Smooth muscle cell (in vitro differentiated cells): ENCODE data around the gene SFXN3. TPM values are rescaled to one million over a fixed set of nuclear protein-coding genes. Genes with fewer than 3 reads are reported as not detected.

ENCODE experiments used
- DNase-seq: peaks from one replicate; lab custom pipeline; 2025; ENCODE audit not compliant: unreplicated experiment; lab: John Stamatoyannopoulos, UW
- H2AFZ ChIP-seq: fragments of 200-600 bp; sonication (generic); 2 replicates; pipeline ENCODE4 v1.6.0; 2016; ENCODE audit warnings: antibody characterized with exemption, low read depth, mild to moderate bottlenecking
- H3F3A ChIP-seq: fragments of 200-600 bp; sonication (generic); 2 replicates; pipeline ENCODE4 v1.6.0; 2017; ENCODE audit warnings: antibody characterized with exemption, low read depth
- H3K27ac ChIP-seq: fragments of 200-600 bp; sonication (generic); 2 replicates; pipeline ENCODE4 v1.5.1; 2016; ENCODE audit warnings: low read depth, mild to moderate bottlenecking
- H3K27me3 ChIP-seq: fragments of 200-600 bp; sonication (generic); 2 replicates; pipeline ENCODE4 v1.6.1; 2016; ENCODE audit warnings: low read depth, mild to moderate bottlenecking
- H3K36me3 ChIP-seq: fragments of 200-600 bp; sonication (generic); 2 replicates; pipeline ENCODE4 v1.5.1; 2016; ENCODE audit warnings: low read depth
- H3K4me1 ChIP-seq: fragments of 200-600 bp; sonication (generic); 2 replicates; pipeline ENCODE4 v1.5.1; 2016; ENCODE audit warnings: low read depth
- H3K4me2 ChIP-seq: fragments of 200-600 bp; sonication (generic); 2 replicates; pipeline ENCODE4 v1.6.0; 2016; ENCODE audit warnings: mild to moderate bottlenecking
- H3K4me3 ChIP-seq: fragments of 200-600 bp; sonication (generic); 2 replicates; pipeline ENCODE4 v1.5.1; 2016; ENCODE audit warnings: mild to moderate bottlenecking
- H3K79me2 ChIP-seq: fragments of 200-600 bp; sonication (generic); 2 replicates; pipeline ENCODE4 v1.6.0; 2016; ENCODE audit warnings: low read depth, mild to moderate bottlenecking
- H3K9ac ChIP-seq: fragments of 200-600 bp; sonication (generic); 2 replicates; pipeline ENCODE4 v1.6.0; 2016; ENCODE audit warnings: low read depth
- H3K9me3 ChIP-seq: fragments of 200-600 bp; sonication (generic); replicated peaks from 2 replicates; pipeline ENCODE4 v1.5.1; 2016; ENCODE audit warnings: low read depth
- H4K20me1 ChIP-seq: fragments of 200-600 bp; sonication (generic); 2 replicates; pipeline ENCODE4 v1.6.0; 2016; ENCODE audit warnings: low read depth
- CTCF ChIP-seq: fragments of 200-600 bp; sonication (generic); IDR thresholded peaks from 2 replicates; pipeline ENCODE4 v1.5.1; 2017; ENCODE audit warnings: borderline replicate concordance, mild to moderate bottlenecking, antibody characterized with exemption; ENCODE audit not compliant: insufficient read depth, poor library complexity, severe bottlenecking
- WGBS: methylation state at CpG from one replicate; pipeline ENCODE4 v1.1.7; 2016; ENCODE audit warnings: low lambda C conversion rate; 5-methylcytosine and 5-hydroxymethylcytosine counted together
- polyA plus RNA-seq: library from polyadenylated mRNA; unstranded; fragments of >200 nt; fragmentation: Nextera tagmentation; extraction: Ambion mirVana; gene quantifications from 2 replicates; pipeline ENCODE4 v1.2.1, GENCODE V29; 2016
- total RNA-seq: library from RNA; depleted of rRNA; stranded (reverse); fragments of >200 nt; gene quantifications from 2 replicates; pipeline ENCODE4 v1.2.3, GENCODE V29; 2014

SFXN3 gene
- total and polyA plus RNA-seq, 2 experiments from 2014 or later: 79.1 to 92.1 TPM

- Histone ChIP-seq H3K36me3 (no peaks in the 10 kb centered on the region), H3F3A (no peaks in the 10 kb centered on the region), H3K27me3 (peaks cover 38% of the 10 kb centered on the region), H3K9me3 (no peaks in the 10 kb centered on the region), H3K27ac (no peak overlapping the region), H3K4me3 (no peak overlapping the region), H3K9ac (no peak overlapping the region), H2AFZ (no peak overlapping the region), H4K20me1 (no peaks in the 10 kb centered on the region), H3K79me2 (no peaks in the 10 kb centered on the region), H3K4me1 (no peaks in the 10 kb centered on the region), H3K4me2 (no peak overlapping the region)
- DNase-seq: no peak
- WGBS: 88% methylated on average over 5 of the region's 5 CpGs
- TF ChIP-seq CTCF: no peak
These were observed 59.6 kb downstream of the SFXN3 start for GRCh38 chr10:101090597-101090996.

Other genes starting within 250 kb of the SFXN3 start
- gene SLF2, start 118.3 kb upstream of the SFXN3 start, total RNA-seq: 24.3 and 24.9 TPM in 2 replicates
- gene SLF2, start 118.3 kb upstream of the SFXN3 start, polyA plus RNA-seq: 8.1 and 9.0 TPM in 2 replicates
- 5.3 and 7.1 TPM in 2 replicates for gene SEMA4G, start 61.7 kb upstream of the SFXN3 start, total RNA-seq
- 3.8 and 4.2 TPM in 2 replicates for gene SEMA4G, start 61.7 kb upstream of the SFXN3 start, polyA plus RNA-seq
- gene MRPL43, start 43.7 kb upstream of the SFXN3 start, total RNA-seq: 59.3 and 89.9 TPM in 2 replicates
- gene MRPL43, start 43.7 kb upstream of the SFXN3 start, polyA plus RNA-seq: 104 and 120 TPM in 2 replicates
- 2.0 and 2.3 TPM in 2 replicates for gene TWNK, start 43.7 kb upstream of the SFXN3 start, total RNA-seq
- gene TWNK, start 43.7 kb upstream of the SFXN3 start, polyA plus RNA-seq: 2.5 and 3.9 TPM in 2 replicates
- gene LZTS2, start 31.4 kb upstream of the SFXN3 start, total RNA-seq: 54.9 and 57.9 TPM in 2 replicates
- 96.2 and 103 TPM in 2 replicates for gene LZTS2, start 31.4 kb upstream of the SFXN3 start, polyA plus RNA-seq
- gene PDZD7, start 105 bp upstream of the SFXN3 start, total RNA-seq: 2.0 and 4.5 TPM in 2 replicates
- 0.93 and 4.2 TPM in 2 replicates for gene PDZD7, start 105 bp upstream of the SFXN3 start, polyA plus RNA-seq
- 11.5 and 13.1 TPM in 2 replicates for gene KAZALD1, start 30.8 kb downstream of the SFXN3 start, total RNA-seq
- 20.3 and 20.4 TPM in 2 replicates for gene KAZALD1, start 30.8 kb downstream of the SFXN3 start, polyA plus RNA-seq
- 0.04 TPM in 1 of 2 replicates, not detected in the other for gene TLX1, start 100.1 kb downstream of the SFXN3 start, total RNA-seq
- not detected in 2 replicates for gene TLX1, start 100.1 kb downstream of the SFXN3 start, polyA plus RNA-seq
- gene LBX1, start 198.2 kb downstream of the SFXN3 start, total RNA-seq: not detected in 2 replicates
- not detected in 2 replicates for gene LBX1, start 198.2 kb downstream of the SFXN3 start, polyA plus RNA-seq